GM18867 (cell line): ENCODE measurements around the gene DISP3.

ENCODE experiments used
- ATAC-seq: cut with Tn5 transposase; IDR thresholded peaks from one replicate; pipeline ENCODE4 v1.9.1; 2021; ENCODE audit warnings: mild to moderate bottlenecking, moderate library complexity; ENCODE audit not compliant: unreplicated experiment

The DISP3 gene

GRCh38 chr1:11513681-11514080 lies 34.7 kb downstream of the DISP3 start:
- no peak for ATAC-seq

- ATAC-seq: no peak
Measured at GRCh38 chr1:11514366-11514765, 35.4 kb downstream of the DISP3 start.

- no peak for ATAC-seq
Measured at GRCh38 chr1:11515368-11516300, 36.7 kb downstream of the DISP3 start.

- ATAC-seq: no peak
Measured at GRCh38 chr1:11516961-11517635, 38.1 kb downstream of the DISP3 start.

GRCh38 chr1:11518016-11518701 lies 39.2 kb downstream of the DISP3 start:
- ATAC-seq: no peak

GRCh38 chr1:11518791-11519628 lies 40.1 kb downstream of the DISP3 start:
- no peak for ATAC-seq

GRCh38 chr1:11519629-11520031 lies 40.7 kb downstream of the DISP3 start:
- ATAC-seq: no peak

GRCh38 chr1:11520531-11521233 lies 41.7 kb downstream of the DISP3 start:
- no peak for ATAC-seq

GRCh38 chr1:11521582-11522399 lies 42.8 kb downstream of the DISP3 start:
- no peak for ATAC-seq

- no peak for ATAC-seq
Measured at GRCh38 chr1:11522400-11523235, 43.7 kb downstream of the DISP3 start.

- no peak for ATAC-seq
Measured at GRCh38 chr1:11523261-11523660, 44.3 kb downstream of the DISP3 start.

- no peak for ATAC-seq
Measured at GRCh38 chr1:11523746-11524464, 45.0 kb downstream of the DISP3 start.

GRCh38 chr1:11524465-11525150 lies 45.7 kb downstream of the DISP3 start:
- no peak for ATAC-seq

GRCh38 chr1:11525151-11525505 lies 46.2 kb downstream of the DISP3 start:
- no peak for ATAC-seq

GRCh38 chr1:11525516-11525915 lies 46.6 kb downstream of the DISP3 start:
- ATAC-seq: no peak

- ATAC-seq: no peak
Measured at GRCh38 chr1:11526071-11526895, 47.3 kb downstream of the DISP3 start.
